Caki2 (cell line): ENCODE measurements around the gene DPF3. TPM values are rescaled to one million over a fixed set of nuclear protein-coding genes. Genes with fewer than 3 reads are reported as not detected.

Source experiments
- DNase-seq: peaks from one replicate; pipeline ENCODE4 v3.0.0-alpha.2; 2015; ENCODE audit warnings: low read depth
- in situ Hi-C: cut with HindIII; loops from 2 replicates; pipeline ENCODE4 v1.10.0; 2016; ENCODE audit warnings: low sequenced_read_pairs, low pct_unique_long_range_greater_than_20kb, mixed read lengths
- total RNA-seq: library from RNA; depleted of rRNA; stranded (reverse); fragments of >200 nt; shearing (Covaris generic); gene quantifications from 2 replicates; pipeline ENCODE4 v1.2.3, GENCODE V29; 2014; ENCODE audit warnings: low replicate concordance

DPF3 gene
- total RNA-seq, 1 experiment from 2014 or later: not detected

DNA sequence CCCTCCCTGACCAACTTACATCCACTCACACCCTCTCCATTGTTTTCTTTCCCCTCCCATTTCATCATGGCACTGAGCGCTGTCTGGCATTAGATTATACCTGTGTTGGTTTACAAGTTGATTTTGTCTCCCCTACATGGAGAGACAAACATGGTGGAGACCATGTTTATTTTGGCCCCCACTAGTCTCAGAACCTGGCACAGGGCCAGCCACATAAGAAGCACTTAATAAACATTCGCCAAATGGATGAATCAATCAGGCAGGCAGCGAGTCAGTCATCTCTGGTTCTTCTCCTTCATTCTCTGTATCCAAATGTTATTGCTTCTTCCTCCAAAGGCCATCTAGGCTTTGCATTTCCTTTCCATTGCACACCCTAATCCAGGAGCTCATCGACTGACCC is 177.4 kb downstream of the DPF3 start:
- in situ Hi-C loops: no loop called here
- no peak for DNase-seq

DNA sequence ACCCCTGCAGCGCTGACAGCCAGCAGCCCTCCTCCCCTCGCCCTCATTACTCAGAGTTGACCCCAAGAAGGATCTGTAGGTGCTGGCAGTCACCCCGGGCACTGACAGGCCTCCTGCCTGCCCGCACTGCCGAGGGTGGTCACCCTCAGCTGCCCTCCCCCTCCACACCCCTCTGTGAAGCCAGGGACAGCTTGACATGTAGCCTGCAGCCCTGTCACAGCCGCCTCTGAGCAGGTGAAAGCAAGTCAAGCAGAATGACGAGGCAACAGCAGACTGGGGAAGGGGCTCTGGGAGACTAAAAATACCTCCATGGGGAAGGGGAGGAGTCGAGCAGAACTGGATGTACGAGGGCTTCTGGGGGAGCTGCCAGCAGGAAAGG is 178.1 kb downstream of the DPF3 start:
- in situ Hi-C loops: no loop called here

DNA sequence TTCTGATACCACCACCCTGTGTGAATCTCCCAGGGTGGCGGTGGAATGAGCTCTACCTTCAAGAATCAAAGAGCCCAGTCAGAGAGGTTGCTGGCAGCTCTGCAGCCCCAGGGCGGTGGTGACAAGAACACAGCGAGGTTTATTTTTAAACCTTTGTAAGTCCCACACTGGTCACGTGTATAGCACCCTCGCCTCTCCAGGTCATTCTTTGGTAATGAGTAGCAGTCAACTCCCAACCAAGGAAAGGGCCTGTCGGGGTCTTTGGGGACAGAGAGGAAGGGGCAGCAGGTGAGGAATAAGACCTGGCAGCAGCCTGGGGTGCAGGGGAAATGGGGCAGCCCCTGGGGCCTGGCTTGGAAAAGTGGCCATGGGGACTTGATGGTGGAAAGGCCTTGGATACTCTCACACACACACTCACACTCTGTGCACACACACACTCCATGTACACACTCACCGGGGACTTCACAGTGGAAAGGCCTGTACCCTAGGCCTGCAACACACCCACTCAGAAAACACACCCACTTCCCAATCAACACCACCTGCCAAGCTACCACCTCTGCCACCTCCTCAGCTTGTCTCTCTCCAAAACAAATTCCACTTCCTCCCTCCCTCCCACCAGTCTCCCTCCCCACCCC is 178.6 kb downstream of the DPF3 start:
- DNase-seq: no peak
- in situ Hi-C loops: no loop called here

More for the DNA sequence above, 178.1 kb downstream of the DPF3 start:
- DNase-seq: no peak

DNA sequence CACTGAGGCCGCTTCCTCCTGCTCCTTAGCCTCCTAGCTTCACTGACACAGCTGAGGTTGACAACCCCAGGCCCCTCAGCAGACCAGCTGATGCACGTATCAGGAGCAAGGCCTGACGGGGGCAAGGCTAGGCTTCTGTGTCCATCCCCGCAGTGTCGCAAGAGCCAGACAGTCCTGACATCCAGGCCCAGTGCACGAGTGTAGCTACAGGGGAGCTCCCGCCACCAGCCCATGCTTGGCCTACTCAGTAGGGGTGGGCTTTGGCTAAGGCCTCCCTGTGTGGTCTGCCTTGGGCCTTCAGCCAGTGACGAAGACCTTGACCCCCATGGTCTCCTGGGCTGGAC is 179.1 kb downstream of the DPF3 start:
- in situ Hi-C loops: no loop called here
- DNase-seq: no peak

DNA sequence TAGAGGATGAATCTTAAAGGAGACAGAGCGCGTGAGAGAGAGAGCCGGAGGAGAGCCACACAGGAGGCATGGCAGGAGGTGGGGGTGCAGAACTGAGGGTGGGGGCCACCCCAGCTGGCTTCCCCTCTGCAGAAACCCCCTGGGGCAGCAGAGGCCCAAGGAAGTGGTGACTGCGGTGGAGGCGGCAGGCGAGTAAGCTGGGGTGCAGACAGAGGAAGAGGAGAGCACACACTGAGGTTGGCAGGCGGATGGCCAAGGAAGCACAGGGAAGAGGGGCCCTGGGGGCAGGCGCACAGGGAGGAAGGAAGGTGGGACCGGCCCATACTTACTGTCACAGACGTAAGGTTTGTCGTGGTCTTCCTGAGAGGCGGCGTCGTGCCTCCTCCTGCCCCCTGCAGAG is 179.8 kb downstream of the DPF3 start:
- in situ Hi-C loops: no loop called here
- no peak for DNase-seq

DNA sequence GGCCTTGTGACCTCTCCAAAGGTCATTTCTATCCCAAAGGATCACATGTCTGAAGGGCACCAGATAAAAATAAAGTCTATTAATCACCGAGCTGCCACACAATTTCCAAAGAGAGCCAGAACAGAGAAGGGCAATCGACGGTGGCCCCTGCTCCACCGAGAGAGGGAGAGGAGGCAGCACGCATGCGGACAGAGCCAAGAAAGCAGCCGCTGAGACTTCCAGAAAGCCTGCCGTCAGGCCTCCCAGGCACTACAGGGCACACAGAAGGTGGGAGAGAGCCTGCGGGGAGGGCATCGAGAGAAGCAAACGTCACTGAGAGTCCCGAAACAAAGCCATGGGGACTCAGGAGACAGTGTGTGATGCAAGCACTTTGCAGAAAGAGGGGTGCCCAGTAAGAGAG is 182.0 kb downstream of the DPF3 start:
- no peak for DNase-seq
- in situ Hi-C loops: no loop called here

DNA sequence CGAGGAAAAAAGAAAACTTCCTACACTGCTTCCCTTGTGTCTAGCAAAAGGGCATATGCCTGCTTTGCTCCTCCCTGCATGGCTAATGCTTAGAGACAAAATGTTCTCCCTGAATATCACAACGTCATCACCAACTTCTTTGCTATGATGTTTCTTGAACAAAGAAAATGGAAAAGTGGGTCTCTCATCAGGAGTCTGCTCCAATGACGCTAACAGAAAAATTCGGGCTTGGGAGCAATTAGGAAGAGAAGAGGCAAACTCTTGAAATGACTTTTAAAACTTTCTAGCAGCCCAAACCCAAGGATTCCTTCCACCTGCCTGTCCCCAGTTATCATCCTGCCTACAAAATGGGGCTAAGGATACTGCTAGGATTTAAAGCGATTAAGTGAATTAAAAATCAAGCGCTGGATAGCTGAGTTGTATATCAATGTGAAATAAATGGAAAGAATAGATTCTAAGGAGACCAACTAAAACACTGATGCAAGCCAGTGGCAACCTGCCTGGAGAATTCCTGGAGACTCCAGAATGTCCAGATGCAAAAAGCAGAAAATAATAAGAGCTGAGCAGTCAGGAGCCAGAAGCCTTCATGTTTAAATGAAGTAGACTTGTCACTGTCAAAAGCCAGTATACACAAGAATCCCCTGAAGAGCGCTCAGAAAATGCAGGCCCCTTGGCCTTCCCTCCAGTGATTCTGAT is 183.8 kb downstream of the DPF3 start:
- in situ Hi-C loops: no loop called here
- DNase-seq: no peak

DNA sequence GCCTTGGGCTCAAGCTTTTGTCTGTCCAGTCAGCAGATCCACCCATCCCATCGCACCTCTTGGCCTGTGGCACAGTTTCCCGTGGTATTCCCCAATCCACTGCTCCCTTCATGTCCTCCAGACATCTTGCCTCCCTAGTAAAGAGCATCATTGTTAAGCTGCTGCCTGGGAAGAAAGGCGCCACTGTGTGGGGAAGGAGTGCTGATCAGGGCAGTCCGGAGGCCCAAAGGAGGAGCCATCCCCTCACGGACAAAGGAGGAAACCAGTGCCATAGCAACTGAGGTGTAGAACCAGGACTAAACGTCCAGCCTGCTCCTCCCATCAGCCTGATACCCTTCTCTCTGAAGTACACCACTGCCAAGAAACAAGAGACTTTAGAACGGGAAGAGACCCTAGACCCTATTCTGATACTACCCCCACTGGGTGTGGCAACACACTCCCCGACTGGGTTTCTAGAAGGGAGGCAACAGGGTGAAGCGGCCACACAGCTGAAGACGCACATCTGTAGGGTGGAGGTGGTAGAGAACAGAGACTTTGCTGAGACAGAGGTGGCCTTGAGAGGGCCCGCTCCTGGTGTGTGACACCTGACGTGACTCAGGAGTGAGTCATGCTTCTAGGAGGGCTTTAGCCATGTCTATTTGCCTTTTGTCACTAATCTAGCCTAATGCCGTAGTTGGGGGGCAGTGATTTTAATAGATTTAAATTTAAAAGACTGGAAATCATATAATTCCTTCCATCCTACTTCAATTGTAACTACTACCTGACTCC is 185.0 kb downstream of the DPF3 start:
- in situ Hi-C loops: no loop called here

DNA sequence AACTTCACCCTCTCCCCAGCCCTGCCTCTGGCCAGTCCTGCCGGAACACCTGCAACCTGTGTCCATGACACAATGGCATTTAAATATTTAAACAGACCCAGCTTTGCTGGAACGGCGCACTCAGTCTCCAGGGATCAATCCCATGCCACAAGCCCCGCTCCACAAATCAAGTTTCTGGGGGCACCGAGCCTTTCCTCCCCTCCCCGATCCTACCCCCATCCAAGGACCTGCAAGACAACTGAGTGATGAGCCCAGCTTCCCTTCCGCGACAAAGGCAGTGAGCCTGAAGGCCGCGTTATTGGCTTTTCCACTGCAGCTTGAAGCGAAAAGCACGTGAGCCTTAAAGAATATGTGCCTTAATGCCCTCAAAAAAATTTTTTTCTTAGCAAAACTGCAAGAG is 185.7 kb downstream of the DPF3 start:
- DNase-seq: no peak
- in situ Hi-C loops: no loop called here

More for the DNA sequence above, 185.0 kb downstream of the DPF3 start:
- DNase-seq: no peak

DNA sequence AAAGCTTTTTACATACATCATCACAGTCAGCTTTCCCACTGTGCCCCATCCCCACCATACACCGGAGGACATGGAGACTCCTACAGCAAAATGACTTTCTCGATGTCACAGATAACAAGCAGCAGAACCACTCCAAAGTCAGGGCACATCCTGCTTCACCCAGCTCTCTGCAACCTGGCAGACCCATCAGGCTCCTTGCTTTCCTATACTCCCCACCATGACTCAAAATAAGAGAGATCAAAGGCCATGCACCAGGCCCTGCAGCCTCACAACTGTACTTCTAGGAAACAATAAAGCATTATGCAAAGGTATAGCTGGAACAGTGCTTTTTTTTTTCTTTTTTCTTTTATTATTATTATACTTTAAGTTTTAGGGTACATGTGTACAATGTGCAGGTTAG is 187.4 kb downstream of the DPF3 start:
- in situ Hi-C loops: no loop called here
- DNase-seq: no peak

DNA sequence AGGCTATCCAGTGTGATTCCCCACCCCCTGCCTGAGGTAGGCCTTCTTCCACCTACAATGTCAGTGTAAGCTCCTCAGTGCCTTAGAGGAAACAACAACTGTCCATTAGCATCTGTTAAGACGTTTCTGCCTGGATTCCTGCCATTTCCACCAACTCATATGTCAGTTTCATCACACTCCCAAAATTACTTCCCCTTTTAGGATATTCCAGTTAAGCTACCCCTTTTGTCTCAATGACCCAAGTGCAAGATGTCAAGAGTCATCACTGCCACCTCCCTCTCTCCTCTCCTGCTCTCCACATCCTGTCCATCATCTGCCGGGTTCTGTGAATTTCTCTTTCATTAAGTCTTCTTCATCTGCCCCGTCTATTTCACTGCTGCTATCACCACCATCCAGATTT is 189.4 kb downstream of the DPF3 start:
- no peak for DNase-seq
- in situ Hi-C loops: no loop called here

DNA sequence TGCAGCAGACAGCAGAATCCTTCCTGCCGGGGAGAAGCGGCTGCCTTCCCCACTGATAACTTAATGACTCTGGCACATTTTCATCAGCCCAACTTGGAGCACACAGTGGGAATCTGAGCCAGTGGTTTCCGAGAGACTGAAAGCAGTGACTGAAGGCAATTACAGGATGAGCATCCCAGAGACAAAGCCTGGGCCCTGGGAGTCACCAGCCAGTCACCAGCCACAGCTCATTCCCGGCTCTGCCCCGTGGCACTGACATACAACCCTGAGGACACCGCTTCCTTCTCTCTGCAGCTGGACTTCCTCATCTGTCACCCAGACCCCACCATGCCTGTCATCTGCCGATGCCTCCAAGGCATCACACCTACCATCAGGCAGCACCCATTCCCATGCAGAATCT is 192.3 kb downstream of the DPF3 start:
- in situ Hi-C loops: no loop called here
- no peak for DNase-seq

DNA sequence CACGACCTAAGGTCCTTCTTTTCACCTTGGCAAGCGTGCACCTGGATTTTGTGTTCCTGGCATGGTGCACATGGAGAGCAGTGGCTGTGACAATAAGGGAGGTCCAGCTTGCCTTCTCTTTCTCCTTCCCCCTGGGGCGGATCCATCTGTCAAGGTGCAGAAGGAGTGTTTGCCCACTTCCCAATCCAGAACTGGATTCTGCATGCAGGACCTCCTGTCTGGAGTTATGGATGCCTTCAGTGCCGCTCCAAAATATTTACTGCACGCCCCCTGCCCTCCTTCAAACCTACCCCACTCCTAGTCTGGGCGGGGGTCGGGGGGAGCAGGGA is 192.7 kb downstream of the DPF3 start:
- in situ Hi-C loops: no loop called here
- no peak for DNase-seq

DNA sequence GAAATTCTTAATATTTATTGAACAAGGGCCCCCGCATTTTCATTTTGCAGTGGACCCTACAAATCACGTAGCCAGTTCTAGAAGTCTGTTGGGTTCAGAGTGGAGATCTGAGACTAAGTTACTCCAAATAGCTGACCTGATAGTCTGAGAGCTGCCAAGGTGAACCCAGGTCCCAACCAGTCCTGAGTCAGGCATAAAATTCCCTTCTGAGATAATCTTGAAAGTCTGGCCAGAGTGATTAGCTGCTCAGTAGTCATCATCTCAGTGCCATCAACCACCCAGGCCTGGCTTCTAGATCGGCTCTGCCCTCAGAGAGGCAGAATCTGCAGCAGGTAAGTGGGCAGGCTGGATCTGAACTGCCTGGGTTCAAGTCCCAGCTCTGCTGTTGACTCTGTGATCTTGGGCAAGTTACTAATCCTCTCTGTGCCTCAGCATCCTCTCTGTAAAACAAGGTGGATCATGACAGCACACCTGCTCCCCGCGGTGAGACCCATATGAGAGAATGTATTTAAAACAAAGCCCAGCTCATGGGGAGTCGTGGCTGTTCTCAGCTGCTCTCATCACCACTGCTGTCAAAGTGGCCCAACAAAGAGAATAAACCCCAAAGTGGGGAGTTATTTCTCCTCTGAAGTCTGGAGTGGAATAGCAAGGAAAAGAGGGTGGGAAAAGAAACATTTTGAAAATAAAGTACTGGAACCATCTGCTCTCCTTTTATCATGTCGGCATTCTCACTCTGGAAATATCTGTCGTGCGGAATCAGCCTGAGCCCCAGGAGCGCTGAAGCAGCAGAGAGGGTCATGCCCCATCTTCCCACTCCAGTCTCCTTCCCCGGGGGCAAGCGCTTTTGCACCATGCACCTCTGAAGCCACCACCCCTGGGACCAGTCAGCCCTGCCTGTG is 193.3 kb downstream of the DPF3 start:
- no peak for DNase-seq
- in situ Hi-C loops: no loop called here

DNA sequence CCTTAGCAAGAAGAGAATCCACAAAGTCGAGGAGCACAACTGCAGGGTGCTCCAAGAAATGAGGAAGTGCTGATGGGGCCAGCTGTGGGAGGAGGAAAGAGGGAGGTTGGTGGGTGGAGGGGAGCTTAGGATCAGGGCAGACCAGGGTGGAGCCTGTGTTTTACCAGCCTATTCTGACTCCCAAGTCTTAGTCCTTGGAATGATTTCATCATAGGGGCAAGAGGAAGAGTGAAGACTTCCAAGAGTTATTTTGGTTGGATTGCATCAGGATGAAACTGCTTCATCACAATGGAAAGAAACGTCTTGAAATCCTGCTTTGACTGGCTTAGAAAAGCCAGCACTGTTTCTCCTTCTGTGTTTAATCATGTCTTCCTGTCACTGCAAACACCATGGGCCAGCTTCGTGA is 194.0 kb downstream of the DPF3 start:
- in situ Hi-C loops: no loop called here
- DNase-seq: no peak

DNA sequence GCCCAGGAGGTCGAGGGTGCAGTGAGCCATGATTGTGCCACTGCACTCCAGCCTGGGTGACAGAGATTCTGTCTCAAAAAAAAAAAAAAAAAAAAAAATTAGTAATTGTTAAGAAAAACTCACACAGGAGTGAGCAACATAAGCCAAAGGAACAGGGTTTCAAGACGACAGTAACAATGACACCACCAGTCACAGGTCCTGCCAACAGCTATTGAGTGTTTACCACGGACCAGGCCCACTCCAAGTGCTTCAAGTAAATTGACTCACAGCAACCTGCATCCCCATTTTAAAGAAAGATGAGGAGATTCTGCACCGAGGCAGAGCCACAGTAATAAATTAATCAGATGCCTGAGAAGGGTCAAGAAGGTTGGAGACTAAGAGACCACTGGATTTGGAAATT is 194.5 kb downstream of the DPF3 start:
- no peak for DNase-seq
- in situ Hi-C loops: no loop called here

DNA sequence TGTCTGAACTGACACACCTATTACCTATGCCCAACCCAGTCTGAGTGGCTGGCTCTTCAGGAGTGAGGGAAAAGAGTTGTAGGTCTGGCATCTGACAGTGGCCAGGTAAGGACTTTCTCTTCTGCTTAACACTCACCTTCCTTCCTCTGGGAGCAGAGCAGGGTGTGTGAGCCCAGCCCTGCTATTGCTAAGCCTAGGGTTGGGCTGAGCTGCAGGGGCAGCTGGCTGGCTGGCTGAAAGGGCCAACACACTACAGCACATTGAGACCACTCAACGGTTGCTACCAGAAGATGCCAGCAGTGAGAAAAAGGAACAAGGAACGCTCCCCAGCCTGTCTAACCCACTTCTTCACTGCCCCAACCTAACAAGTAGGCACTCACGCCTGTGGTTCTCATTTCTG is 201.2 kb downstream of the DPF3 start:
- no peak for DNase-seq

DNA sequence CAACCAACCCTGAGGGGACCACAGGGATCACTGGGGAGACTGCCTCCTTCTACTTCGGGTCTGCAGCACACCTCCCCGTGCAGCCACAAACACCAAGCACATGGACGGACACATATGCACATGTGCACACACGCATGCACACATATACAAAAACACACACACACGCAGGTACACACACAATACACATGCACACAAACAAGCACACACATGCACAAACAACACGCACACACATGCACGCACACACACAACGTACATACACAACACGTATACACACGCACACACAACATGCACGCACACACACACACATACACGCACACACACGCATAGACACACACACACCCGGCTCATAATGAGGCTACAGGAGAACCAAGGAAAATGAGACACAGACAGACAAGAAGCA is 203.6 kb downstream of the DPF3 start:
- in situ Hi-C loops: no loop called here
- DNase-seq: no peak

More for the DNA sequence above, 201.2 kb downstream of the DPF3 start:
- in situ Hi-C loops: no loop called here
